Measurements from ENCODE around the gene MALRD1. TPM values are rescaled to one million over a fixed set of nuclear protein-coding genes. Genes with fewer than 3 reads are reported as not detected.

MALRD1 gene
- total RNA-seq, 4 donors from 2014 or later = 0.23 TPM; not detected in 3

DNA sequence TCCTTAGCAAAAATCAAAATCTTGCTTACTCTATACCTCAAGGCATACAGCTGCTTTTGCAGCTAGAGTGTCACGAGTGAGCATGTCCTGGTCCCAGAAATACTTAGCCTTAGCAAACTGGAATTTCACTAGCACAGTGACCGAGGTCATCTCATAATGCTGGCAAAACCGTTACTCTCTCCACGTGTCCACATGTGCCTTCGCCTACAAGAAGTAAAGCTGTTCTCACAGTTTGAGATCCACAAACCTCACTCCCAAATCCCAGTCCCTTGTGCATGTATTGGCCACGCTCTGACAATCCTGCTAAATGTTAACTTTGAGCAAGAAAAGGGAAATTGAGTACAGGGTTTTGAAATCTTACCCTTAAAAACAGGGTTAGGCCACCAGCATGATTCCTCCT is 656.6 kb downstream of the MALRD1 start:
- TF ChIP-seq, protein P1, sequence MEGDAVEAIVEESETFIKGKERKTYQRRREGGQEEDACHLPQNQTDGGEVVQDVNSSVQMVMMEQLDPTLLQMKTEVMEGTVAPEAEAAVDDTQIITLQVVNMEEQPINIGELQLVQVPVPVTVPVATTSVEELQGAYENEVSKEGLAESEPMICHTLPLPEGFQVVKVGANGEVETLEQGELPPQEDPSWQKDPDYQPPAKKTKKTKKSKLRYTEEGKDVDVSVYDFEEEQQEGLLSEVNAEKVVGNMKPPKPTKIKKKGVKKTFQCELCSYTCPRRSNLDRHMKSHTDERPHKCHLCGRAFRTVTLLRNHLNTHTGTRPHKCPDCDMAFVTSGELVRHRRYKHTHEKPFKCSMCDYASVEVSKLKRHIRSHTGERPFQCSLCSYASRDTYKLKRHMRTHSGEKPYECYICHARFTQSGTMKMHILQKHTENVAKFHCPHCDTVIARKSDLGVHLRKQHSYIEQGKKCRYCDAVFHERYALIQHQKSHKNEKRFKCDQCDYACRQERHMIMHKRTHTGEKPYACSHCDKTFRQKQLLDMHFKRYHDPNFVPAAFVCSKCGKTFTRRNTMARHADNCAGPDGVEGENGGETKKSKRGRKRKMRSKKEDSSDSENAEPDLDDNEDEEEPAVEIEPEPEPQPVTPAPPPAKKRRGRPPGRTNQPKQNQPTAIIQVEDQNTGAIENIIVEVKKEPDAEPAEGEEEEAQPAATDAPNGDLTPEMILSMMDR (IDR thresholded peaks at IDR 0.05) = no peak
- no peak for TF ChIP-seq POLR2A (IDR thresholded peaks at IDR 0.05)
- 75 to 84% methylated on average over 6 of the region's 6 CpGs for WGBS, 2 donors
- intact Hi-C loops (cut with DNase I; ENCODE audit: low total_unique reads) = no loop called here

DNA sequence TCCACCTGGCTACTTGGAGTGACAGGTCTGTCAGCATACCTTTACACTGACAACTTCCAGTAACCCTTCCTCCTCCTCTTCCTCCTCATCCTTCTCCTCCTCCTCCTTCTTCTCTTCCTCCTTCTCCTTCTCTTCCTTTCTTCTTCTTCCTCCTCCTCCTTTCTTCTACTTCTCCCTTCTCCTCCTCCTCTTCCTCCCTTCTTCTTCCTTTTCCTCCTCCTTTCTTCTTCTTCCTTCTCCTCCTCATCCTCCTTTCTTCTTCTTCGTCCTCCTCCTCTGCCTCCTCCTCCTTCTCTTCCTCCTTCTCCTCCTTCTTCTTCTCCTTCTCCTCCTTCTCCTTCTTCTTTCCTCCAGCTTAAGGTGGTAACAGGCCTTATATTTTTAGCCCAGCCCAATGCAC is 658.3 kb downstream of the MALRD1 start:
- TF ChIP-seq POLR2A (IDR thresholded peaks at IDR 0.05) = no peak
- TF ChIP-seq, protein P1 (IDR thresholded peaks at IDR 0.05) = no peak
- intact Hi-C loops (cut with DNase I; ENCODE audit: low total_unique reads) = no loop called here
- no peak for DNase-seq (ENCODE audit: low spot score in 2 of 2)
- WGBS, 2 donors = 91 to 92% methylated on average over 1 of the region's 1 CpG
- H3K4me3 ChIP-seq (ENCODE audit: low read depth, poor library complexity, severe bottlenecking) = no peak overlapping the region

More for the DNA sequence above, 656.6 kb downstream of the MALRD1 start:
- DNase-seq (ENCODE audit: low spot score in 2 of 2) = no peak
- no peak overlapping the region for H3K4me3 ChIP-seq (ENCODE audit: low read depth, poor library complexity, severe bottlenecking)

DNA sequence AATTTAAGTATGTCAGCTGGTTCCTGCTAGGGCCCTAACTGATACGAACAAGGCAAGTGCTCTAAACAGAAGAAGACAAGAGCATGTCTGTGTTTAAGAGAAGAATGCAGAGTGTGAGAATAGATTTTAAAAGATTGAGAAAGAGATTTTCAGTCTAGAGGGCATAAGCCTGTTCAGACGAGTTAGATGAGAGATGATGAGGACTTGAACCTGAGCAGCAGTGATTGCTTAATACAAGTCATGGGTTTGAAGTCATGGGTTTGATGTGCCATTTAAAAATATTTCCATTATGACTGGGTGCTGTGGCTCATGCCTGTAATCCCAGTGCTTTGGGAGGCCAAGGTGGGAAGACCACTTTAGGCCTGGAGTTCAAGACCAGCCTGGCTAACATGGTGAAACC is 658.8 kb downstream of the MALRD1 start:
- TF ChIP-seq, protein P1 (IDR thresholded peaks at IDR 0.05) = no peak
- TF ChIP-seq POLR2A (IDR thresholded peaks at IDR 0.05) = no peak
- no peak for DNase-seq (ENCODE audit: low spot score in 2 of 2)
- H3K4me3 ChIP-seq (ENCODE audit: low read depth, poor library complexity, severe bottlenecking) = no peak overlapping the region
- intact Hi-C loops (cut with DNase I; ENCODE audit: low total_unique reads) = no loop called here
- WGBS, 2 donors = 69 to 72% methylated on average over 2 of the region's 2 CpGs

DNA sequence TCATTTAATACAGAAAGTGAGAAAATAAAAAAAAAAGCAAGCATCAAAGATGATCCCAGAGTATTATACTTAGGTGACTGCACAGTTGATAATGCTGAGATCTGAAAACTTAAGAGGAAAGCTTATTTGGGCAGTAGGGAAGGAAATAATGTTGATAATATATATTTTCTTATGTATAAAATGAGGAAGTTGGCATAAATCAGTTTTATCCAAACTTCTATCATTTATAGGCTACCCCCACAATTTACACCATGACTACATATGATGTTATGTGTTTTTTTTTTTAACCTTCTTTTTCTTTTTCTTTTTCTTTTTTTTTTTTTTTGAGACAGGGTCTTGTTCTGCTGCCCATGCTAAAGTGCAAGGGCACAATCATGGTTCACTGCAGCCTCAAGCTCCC is 659.4 kb downstream of the MALRD1 start:
- TF ChIP-seq POLR2A (IDR thresholded peaks at IDR 0.05) = no peak
- TF ChIP-seq, protein P1 (IDR thresholded peaks at IDR 0.05) = no peak
- intact Hi-C loops (cut with DNase I; ENCODE audit: low total_unique reads) = no loop called here
- no peak for DNase-seq (ENCODE audit: low spot score in 2 of 2)

DNA sequence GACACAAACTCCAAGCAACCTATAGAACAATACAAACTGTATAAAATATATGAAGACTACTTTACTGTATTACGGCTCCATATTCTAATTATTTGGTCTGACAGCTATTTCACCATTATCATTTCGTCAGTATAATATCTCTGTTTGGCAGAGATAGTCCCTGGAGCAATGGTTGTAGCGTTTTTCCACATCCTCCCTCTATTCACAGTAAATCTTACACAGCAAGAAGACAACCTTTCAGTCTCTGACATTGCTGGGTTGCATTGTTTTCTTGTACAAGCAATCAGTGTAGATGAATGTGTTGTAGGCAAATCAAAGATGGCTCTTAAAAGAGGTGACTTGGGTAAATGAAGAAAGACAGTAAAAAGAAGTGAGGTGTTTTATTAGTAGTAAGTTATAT is 662.0 kb downstream of the MALRD1 start:
- no peak for DNase-seq (ENCODE audit: low spot score in 2 of 2)
- 70 to 78% methylated on average over 3 of the region's 3 CpGs for WGBS, 2 donors
- intact Hi-C loops (cut with DNase I; ENCODE audit: low total_unique reads) = loop anchor here (2.0 kb wide), 1 partner anchor 78 kb away; no protein-coding TSS in a partner anchor
- TF ChIP-seq POLR2A (IDR thresholded peaks at IDR 0.05) = no peak
- TF ChIP-seq, protein P1 (IDR thresholded peaks at IDR 0.05) = no peak
- H3K4me3 ChIP-seq (ENCODE audit: low read depth, poor library complexity, severe bottlenecking) = no peak overlapping the region

More for the DNA sequence above, 659.4 kb downstream of the MALRD1 start:
- no peak overlapping the region for H3K4me3 ChIP-seq (ENCODE audit: low read depth, poor library complexity, severe bottlenecking)

DNA sequence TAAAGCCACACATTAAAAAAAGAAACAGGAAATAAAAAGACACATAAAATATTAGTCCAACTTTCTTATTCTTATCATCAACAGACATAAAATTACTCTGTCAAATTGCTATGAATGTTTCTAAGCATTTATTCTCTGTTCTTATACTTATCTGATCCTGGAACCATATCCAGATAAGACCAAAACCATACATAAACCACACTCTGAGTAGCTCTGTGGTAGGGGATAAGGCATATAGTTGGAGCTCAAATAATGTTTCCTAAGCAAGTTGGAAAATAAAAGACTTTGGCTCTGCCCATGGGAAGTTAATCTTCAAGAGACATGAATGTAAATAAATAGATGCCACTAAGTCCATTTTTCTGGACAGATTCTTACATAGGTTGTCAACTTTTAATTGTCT is 664.6 kb downstream of the MALRD1 start:
- intact Hi-C loops (cut with DNase I; ENCODE audit: low total_unique reads) = no loop called here
- no peak for DNase-seq (ENCODE audit: low spot score in 2 of 2)
- H3K4me3 ChIP-seq (ENCODE audit: low read depth, poor library complexity, severe bottlenecking) = no peak overlapping the region
- no peak for TF ChIP-seq POLR2A (IDR thresholded peaks at IDR 0.05)
- TF ChIP-seq, protein P1 (IDR thresholded peaks at IDR 0.05) = no peak

Measured in lower leg skin (tissue), 4 donors.